NCI-H524 (cell line): ENCODE data around the gene GLMP.
A peak's percentile ranks its signal among the peaks of the same experiment; 100 is the strongest.

Experiments
- DNase-seq, 2 experiments: peaks; one replicate each; lab custom pipeline; 2025; lab: John Stamatoyannopoulos, UW

GLMP gene

DNA sequence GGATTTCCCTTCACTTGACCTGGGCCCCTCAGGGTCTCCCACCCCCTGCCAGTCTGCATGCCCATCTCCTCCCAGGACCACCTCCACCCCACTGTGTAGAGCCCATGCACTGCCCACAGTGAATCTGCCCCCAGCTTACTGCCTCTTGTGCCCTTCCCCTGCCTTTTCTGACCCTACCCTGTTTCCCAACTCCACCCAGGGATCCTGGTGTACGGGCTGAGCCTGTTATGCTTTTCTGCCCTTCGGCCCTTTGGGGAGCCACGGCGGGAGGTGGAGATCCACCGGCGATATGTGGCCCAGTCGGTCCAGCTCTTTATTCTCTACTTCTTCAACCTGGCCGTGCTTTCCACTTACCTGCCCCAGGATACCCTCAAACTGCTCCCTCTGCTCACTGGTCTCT, 9.4 kb downstream of the GLMP start:
- no peak for DNase-seq

DNA sequence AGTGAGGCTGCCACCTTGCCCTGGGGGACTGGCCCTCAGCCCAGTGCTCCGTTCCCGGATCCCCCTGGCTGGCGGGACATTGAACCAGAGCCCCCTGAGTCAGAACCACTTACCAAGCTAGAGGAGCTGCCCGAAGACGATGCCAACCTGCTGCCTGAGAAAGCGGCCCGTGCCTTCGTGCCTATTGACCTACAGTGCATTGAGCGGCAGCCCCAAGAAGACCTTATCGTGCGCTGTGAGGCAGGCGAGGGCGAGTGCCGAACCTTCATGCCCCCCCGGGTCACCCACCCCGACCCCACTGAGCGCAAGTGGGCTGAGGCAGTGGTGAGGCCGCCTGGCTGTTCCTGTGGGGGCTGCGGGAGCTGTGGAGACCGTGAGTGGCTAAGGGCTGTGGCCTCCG, 10.0 kb downstream of the GLMP start:
- DNase-seq = no peak

DNA sequence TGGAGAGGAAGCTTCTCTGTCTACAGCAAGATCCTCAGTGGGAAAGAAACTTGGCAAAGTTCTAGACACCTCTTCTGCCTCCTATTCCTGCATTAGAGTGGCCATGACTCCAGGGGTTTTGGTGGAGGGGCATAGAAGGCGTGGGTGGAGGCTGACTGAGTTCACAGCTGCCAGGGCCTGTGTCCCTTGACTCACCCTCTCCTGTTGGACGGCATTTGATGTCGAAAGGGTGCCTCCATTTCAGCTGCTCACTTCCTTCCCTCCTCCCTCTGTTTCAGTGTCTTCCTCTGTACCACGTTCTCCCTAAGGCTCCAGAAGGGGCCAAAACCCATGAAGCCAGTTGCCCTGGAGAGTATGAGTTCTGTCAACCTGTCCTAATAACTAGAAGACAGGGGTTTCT, 10.7 kb downstream of the GLMP start:
- no peak for DNase-seq

DNA sequence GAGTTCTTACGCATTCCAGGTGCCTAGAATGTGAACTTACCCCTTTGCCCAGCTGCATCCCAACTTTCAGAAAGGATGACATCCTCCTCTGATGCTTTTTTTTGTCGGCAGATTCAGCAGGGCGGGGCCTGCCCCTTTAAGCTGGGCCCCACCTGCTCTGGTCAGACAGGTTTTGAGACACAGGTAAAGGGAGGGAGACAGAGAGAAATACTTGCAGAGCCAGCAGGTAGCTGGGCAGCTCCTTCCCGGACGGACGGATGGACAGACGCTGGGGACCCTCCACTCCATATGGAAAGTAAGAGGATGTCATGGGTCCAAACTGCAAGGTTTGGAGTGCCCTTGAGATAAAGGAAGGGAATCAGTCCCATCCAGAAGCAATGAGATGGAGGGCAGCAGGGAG, 11.4 kb downstream of the GLMP start, which contains the start of gene TMEM79:
TMEM79 (plus strand) TSS at position 214 of the 400 bp plus-strand sequence. CDS start 902 bp downstream, outside the sequence.
- no peak for DNase-seq

DNA sequence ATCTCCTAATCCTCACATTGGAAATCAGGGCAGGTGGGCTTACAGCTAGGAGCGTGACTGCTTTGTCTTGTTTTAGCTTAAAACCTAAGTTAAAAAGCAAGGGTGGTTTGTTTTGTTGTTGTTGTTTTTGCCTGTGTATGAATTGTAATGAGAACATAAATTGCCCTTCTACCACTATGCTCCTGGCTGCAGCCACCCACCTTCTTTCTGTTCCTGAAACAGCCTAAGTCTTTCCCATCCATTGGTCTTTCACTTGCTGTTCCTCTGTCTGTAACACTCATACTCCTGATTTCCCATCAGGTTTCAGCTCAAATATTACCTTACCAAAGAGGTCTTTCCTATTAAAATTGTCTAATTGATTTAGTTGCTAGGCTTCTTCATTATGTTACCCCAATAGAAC, 12.0 kb downstream of the GLMP start:
- DNase-seq = no peak

DNA sequence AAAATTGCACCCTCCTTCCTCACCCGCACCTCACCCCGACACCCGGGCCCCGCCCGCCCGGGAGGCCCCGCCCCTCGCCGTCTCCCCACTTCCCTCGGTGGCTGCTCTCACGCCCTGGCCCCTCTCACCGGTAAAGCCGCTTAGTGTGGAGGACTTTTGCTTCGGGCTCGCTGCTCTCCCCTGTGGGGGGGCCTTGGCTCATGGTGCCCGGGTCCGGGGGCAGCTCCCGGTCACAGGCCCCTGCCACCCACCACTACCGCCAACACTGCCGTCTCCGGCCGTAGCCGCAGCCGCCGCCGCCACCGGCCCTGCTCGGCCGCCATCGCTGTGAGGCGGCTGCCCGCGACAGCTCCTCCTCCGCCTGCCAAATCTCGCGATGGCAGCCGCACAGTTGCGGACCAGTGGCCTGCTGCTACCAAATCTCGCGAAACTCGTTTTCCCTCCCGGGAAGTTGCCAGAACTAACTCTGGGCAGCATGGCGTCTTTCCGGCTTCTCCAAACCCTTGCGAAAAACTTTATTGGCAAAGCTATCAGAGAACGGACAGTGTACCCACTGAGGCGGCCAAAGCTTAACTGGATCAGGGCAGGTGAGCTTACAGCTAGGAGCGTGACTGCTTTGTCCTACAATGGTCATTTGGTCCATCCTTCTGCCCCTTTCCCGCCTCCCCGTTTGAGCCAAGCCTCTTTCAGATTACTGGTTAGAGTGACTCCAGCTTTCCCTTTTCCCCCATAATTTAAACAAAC, 12.8 kb downstream of the GLMP start, which contains the start of gene SMG5:
SMG5 (minus strand) TSS at position 347 of the 744 bp plus-strand sequence; CDS start at position 202, 145 bp downstream.
- peak; percentile 95 to 97 for DNase-seq

DNA sequence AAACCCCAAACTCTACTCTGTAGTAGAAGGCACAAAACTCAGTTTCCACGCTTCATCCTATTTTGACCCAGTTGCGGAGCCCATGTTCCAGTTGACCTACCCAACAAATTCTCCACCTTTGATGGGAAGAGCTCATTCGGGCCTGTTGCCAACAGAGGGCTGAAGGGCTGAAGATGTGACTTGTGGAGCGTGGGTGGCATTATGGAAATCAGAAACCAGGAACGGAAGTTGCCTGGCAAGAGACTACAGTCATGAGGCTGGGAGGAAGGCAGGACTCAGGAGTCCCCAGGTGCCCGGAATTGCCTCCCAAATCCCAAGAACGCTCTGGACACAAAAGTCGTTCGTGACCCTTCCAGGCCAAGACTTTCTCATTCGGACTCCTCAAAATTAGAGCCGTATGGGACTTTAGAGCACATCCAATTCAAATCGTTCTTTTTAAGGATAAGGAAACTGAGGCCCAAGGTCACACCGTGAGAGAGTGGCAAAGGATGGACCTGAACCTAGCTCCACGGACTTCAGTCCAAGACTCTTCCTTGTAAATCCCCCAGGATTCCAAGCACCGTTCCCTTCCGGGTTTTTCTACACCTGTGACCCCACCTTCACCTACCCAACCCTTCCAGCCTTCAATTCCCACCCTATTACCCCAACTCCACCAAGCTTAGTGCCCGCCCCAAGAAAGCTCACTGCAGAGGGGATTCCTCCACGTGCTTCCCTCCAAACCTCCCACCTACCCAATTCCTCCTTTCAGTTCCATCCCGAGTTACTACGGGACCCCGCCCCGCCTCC, 13.6 kb downstream of the GLMP start:
- DNase-seq = peak in 1 of 2 experiments; percentile 21

DNA sequence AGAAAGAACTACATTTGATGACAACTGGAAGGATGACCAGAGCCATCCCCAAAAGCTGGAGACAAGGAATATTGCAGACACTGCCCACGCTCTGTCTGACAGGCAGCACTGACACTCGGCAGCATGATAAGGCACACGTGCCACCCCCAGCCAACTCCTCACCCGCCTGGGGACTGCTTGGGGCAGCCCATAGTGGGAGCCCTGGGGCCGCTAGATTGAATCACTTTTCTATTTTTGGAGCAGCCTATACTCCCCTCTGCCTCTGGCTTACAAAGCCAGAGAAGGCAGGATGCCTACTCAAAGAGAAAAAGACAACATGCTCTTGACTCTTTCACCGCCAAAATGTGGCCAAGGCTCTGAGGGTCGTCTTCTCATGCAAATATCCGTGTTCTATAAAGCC, 14.2 kb downstream of the GLMP start:
- DNase-seq = no peak

DNA sequence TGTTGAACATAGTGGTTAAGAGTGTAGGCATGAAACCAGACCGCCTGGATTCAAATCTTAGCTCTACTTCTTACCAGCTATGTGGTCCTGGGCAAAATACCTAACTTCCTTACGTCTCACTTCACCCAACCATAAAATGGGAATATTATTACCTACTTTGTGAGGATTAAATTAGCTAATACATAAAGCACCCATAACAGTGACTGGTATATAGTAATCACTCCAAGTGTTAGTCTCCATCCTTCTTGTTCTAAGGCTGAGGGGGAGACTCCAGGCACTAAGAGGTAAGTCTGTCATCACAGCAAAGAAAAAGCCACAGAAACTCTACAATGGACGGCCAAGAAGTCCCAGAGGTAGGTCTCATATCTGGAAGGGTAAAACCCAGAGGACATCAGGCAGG, 15.6 kb downstream of the GLMP start:
- no peak for DNase-seq

DNA sequence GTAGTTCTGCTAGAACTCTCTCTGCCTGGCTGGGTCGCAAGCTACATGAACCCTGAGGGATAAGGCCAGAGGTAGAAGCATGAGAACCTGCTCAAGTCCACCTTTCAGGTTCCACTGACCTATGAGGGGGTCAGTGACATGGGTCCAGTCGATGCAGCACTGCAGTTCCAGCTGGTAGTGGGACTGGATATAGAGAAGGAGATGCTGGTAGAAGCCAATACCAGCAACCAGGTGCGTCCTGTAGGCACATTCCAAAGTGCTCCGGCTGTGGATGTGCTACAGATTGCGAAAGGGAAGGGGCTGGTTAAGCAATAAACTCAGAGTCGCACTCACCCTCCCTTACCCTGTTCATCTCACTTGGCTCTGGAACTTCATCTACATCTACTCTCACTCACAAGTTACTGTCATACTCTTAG, 18.5 kb downstream of the GLMP start:
- no peak for DNase-seq

DNA sequence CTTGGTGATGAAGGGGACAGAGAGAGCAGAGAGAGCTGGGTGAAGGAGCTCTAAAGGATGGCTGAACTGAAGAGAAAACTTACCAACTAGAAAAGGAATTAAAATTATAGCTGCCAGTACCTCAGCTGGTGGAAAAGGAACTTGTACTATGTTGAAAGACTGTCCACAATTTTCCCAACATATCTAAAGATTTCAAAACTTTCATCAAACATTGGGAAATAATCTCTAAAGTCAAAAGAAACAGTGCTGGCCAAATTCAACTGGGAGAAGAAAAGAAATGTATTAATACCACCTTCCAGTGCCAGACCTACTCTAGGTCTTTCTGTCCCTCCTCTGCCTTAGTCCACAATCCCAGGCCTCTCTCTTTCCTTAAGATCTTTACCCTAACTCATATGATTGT, 18.9 kb downstream of the GLMP start:
- no peak for DNase-seq

DNA sequence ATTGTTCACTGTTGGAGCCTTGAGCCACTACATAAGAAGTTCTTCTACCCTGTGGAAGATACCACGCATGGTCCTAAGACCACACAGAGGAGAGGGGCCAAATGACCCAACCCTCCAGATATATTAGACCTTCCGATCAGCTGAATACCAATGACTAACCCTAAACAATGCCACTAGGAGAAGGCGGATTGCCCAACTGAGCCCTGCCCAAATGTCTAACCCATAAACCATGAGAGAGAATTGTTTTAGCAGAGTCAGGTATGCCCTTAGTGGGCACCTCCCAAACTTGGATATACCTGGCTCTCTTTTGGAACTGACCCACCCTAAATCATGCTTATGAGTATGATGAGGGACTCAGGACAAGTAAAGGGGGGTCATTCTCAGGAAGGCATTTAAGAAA, 25.2 kb downstream of the GLMP start:
- no peak for DNase-seq

DNA sequence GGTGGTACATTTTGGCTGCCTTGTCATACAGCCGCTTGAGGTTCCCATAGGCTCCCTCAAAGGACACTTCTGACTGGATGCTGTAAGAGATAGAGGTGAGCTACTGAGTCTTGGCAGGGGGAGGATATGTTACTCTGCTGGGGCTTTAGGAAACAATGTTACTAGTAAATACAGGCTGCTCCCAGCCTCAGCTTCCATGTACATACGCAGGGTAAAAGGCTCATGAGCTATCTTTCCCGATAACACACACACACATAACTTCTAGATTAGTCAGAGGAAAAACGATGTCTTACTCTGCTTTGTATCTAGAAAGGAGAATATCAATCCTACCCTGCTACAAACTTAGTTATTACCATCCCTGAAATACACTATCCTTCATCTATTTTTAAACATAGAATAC, 27.1 kb downstream of the GLMP start:
- no peak for DNase-seq

DNA sequence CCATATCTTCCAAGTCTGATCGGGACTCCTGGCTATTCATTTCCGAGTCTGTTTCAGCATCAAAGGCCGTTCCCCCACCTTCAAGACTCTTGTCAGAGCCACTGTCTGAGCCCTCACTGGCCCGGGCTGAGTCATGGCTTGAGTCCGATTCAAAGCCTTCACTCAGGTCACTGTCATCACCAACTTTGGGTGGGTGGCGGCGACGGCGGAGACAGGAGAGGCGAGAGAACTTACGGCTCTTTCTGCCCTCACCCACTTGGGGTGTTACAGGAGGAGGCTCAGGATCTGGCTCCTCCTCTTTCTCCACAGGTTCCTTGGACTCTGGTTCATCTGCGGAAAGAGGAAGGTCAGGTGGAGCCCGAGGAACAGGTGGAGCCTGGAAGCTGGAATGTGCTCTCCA, 29.4 kb downstream of the GLMP start:
- DNase-seq = no peak

DNA sequence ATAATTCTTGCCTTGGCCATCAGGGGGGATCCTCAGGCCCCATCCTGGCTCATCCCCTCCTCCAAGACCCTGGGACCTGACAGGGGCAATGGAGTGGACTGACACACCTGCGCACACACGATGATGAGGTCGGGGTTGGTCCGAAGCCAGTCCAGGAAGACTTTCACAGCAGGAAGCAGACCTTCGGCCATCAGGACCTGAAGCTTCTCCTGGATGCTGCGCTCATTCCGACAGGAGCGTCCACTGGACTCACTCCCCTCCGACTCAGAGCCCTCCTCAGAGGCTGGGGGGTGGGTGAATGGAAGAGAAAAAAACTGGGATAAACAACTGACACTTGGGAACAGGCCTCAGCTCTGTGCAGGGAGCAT, 32.2 kb downstream of the GLMP start:
- no peak for DNase-seq

DNA sequence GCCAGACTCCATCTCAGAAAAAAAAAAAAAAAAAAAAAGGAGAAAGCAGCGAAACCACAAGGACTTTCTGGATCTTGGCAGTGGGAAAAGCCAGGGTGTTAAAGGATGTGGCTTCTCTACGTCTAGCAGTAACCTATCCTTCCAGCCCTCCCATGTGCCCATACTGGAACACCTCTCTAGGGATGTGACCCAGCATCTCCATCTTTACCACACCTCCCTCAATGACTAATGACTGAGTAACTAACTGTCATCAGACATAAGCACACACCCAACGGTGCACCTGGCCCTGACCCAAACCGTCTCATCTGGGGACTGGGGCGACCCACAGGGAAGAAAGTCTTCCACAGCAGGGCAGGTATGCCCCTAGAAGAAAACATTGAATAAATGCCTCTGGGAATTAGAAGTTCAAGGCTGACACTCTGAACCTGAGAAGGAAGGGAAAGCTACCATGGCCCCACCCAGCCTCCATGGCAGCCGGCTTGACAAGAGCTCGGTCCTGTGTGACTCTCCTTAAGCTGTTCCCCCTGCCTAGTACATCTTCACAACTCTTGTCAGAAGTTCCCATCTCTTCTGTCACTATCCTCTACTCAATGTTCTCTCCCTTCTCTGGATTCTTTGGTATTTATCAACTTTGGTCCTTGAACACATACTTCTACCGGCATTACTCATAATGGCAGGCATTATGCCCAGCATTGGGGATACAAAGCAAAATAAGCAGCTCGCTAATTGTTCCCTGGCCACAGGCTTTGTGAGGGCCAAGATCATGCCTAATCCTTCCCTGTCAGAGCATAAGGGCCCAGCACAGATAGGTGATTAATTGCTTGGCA, 32.8 kb downstream of the GLMP start:
- DNase-seq = no peak

DNA sequence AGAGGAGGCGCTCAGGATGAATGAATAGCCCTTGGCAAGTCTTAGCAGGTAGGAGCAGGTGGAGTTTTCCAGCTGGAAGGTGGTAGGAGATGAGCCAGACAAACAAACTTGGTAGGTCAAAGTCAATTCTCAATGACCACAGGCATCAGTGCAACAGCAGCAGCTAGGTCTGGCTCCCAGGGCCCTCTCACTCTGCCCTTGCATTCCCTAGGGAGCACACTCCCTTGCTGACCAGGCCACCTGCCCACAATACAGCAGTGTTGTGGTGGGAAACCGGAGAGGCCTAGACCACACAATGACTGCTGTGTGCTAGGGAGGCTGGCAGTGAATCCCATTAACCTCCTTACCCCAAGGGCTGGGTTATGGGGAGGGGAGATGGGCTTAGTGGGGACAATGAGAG, 34.6 kb downstream of the GLMP start:
- DNase-seq = no peak

DNA sequence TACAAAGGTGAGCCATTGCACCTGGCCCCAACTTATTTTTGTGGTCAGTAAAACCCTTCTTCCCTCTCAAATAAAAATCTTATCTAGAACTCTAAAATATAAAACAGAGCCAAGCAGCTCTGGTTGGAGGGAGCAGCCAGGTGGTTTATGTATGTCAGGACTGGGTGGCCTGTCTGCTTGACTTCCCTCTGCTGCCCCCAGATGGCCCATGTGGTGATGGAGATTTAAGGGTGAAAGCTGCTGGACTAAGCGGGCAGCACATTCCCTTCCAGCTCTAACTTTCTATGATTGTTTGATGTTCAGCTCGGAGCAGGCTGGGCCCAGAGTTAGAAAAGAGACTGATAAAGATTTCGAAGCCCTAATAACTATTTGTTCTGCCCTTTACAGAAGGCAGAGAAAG, 35.7 kb downstream of the GLMP start:
- DNase-seq = no peak

DNA sequence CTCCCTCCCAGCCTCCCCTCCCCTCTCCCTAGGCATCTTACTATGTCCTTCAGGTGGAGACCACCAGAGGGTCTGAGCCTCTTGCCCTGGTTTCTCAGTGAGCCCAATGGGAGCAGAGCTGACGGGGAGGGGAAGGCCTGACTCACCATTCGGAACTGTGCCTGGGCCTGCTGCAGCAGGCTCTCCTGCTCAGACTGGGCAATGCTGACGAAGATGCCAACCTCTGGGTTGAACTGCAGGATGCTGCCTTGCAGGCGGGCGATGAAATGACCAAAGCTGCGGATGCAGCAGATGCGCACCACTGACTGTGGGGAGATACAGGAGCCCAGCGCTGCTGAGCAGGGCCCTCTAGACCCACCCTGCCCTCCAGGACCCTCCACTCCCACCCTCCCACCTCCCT, 36.6 kb downstream of the GLMP start:
- DNase-seq = no peak

DNA sequence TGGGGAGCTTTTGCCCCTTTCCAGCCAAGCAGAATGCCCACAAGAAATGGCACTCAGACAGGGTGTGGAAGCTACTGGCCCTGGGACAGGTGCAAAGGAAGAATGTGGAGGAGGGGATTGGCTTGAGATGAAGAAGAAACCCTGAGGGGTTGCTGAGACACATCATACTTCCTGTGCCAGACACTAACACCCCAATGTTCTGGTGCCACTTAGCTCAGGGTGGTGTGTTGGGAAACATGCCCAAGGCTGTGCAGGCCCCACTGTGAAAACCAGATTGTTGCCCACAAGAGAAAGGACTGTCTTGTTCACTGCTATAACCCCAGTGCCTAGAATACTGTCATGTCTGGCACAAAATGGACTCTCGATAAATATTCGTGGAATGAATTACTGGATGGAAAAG, 37.8 kb downstream of the GLMP start:
- no peak for DNase-seq

DNA sequence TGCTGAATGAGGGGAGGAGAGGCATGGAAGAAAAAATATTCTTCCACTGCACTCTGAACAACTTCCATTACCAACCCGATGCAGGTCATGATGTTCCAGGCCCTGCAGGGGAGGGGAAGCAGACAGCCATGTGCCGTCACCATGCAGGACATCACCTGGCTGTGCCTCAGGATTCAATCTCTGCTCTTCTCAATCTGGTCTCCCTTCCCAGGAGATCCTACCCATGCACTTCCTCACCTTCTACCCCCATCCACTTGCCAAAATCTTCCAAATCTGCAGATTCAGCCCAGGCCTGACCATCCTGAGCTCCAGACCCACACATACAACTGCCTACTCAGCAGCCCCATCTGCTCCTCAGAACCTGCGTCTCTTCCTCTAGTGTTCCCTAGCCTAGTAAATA, 41.8 kb downstream of the GLMP start:
- DNase-seq = no peak

DNA sequence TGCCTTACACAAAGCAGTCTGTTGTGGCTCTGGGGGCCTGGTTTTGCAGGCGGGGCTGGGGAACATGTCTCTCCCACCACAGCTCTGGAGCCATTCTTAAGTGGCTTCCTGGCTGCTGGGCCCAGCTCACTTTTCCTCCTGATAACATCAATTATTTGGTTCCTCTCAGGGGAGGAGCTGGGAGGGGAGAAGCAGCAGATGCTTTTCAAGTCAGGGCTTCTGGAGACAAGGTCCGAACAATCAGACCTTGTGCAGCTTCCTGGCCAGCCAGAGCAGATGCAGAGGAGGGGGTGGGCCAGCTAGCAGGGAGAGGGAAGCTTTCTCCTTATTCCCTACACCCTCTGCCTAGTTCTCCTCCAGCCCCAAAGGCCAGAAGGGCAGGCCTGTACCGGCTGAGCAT, 44.0 kb downstream of the GLMP start:
- DNase-seq = no peak

DNA sequence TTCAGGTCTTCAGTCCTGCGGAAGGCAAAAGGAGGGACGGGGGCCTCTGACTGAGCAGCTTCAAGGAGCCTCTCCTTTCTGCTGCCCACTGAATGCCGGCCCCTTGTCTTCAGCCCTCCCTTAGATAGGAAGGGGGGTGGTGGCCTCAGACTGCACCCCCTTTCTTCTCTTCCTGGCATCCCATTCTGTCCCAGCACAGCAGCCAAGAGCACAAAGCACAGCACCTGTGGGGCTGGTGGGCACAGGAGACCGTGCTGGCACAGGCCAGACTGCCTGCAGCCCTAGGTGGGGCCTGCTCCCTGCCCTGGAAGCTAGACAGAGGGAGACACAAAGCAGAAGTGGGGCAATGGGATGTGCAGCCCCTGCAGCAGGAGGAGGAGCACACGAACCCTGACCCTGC, 45.9 kb downstream of the GLMP start:
- no peak for DNase-seq
